Renal cortical epithelial cell (primary cell): ENCODE measurements around the gene CAPN15. TPM values are rescaled to one million over a fixed set of nuclear protein-coding genes. Genes with fewer than 3 reads are reported as not detected.
"Not testable (repeated sequence)": the region's sequence is repeated elsewhere in the genome, so short reads cannot be mapped to it uniquely, and the experiment has no call there.

Experiments used
- DNase-seq: peaks from one replicate; pipeline ENCODE4 v3.0.0-alpha.2; 2011; ENCODE audit warnings: low read depth
- total RNA-seq: library from RNA; depleted of rRNA; stranded (reverse); fragments of >200 nt; gene quantifications from 2 replicates; pipeline ENCODE4 v1.2.3, GENCODE V29; 2014

Gene CAPN15
- total RNA-seq, 1 donor from 2014 or later = 82.0 TPM

DNA sequence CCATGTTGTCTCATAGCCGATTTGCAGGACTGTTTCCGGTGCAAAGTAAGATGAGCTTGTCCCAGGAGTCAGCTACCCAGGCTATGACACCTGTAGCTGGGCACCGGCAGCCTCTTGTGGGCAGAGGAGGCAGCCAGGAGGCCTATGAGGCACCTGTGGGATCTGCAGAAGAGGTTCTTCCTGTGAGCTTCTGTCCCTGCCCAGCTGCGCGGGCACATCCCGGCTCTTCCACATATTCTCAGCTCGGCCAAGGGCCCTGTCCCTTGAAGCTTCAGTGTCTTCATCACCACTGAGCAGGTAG, 21.3 kb upstream of the CAPN15 start:
- no peak for DNase-seq

DNA sequence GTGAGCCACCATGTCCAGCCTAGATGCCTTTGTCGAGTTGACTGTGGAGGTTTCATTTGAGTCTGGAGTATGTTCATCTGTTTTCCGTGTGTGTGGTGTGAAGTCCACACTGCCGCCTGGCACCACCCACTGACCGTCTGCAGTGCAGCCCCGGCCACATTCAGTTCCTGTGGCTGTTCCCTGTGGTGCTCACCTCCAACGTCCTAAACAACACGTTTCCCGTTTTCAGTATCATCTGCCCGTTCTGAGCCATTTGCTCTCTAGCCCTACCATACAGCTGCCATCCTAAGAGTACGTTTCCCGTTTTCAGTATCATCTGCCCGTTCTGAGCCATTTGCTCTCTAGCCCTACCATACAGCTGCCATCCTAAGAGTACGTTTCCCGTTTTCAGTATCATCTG, 20.0 kb upstream of the CAPN15 start:
- DNase-seq = not testable (repeated sequence)

DNA sequence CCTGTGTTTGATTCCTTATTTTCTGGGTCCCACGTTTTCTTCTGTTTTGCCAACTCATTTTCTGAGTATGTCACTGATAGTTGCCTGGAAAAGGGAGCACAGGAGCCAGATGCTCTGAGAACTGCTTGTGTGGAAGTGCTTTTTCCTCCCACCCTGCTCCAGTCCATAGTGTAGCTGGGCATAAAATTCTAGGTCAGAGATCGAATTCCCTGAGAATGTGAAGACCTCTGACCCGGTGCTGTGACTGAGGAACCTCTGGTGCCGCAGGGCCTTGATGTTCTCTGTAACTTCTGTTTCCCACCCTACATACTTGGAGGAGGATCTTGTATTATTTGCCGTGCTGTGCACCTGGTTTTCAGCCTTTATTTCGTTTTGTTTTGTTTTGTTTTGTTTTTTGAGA, 19.5 kb upstream of the CAPN15 start:
- no peak for DNase-seq

DNA sequence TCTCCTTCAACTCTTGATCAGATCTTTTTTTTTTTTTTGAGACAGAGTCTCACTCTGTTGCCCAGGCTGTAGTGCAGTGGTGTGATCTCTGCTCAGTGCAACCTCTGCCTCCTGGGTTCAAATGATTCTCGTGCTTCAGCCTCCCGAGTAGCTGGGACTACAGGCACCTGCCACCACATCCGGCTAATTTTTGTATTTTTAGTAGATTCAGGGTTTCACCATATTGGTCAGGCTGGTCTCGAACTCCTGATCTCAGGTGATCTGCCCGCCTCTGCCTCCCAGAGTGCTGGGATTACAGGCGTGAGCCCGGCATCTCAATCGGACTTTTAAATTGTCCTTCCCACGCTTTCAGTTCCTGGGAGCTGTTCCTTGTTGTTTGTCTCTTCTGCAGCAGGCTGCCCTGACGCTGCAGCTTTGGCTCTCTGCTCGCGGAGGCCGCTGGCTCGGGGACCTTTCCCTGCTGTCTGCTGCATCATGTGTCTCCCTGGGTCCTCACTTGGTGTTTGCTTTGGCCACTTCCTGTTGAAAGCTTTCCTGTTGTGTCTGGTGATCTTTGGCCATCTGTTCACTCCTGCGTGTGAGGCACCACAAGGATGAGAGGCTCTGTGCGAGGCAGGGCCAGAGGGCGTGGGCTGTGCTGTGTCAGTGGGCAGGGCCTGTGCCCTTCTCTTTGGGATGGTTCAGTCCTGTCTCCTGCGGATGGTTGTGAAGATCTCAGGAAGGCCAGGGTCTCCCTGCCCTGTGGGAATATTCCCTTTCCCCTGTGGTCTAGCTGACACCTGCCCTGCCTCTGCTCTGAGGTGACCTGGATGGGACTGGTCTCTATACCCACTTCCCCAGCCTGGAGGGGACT, 18.4 kb upstream of the CAPN15 start:
- no peak for DNase-seq

DNA sequence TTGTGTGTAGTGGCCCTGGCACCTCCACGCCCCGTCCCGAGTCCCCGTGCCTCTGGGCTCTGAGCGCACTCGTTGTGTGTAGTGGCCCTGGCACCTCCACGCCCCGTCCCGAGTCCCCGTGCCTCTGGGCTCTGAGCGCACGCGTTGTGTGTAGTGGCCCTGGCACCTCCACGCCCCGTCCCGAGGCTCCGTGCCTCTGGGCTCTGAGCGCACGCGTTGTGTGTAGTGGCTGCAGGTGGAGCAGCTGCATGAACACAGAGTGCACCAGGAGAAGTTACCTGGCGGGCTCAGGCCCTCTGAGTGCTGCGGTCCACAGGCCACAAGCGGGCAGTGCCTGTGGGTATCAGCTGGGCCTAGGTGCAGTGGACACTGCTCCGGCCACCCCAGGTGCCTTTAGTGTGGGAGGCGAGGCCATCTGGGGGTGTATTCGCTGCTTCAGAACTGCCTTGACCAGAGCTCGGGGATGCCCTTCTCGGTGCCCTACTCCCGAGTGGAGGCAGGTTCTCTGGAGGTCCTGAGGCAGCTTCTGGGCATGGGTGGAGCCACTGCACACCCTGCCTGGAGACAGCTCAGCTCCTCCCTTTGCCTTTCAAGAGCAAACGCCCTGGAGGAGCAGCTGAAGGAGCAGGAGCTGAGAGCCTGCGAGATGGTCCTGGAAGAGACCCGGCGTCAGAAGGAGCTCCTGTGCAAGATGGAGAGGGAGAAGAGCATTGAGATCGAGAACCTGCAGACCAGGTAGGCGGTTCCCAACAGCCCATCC, 17.3 kb upstream of the CAPN15 start:
- no peak for DNase-seq

DNA sequence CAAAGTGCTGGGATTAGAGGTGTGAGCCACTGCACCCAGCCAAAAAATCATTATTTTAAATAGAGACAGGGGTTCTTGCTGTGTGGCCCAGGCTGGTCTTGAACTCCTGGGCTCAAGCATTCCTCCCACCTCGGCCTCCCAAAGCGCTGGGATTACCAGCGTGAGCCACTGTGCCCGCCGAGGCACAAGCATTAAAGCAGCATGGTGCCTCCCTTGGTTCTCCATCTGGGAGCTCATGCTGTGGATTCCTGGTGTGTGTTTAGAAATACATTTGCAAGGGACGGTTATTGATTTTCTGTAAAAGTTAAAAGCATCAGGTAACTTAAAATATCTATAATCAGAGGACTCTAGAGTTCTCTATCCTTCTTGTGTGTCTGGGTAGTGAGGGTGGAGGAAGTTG, 14.7 kb upstream of the CAPN15 start:
- no peak for DNase-seq

DNA sequence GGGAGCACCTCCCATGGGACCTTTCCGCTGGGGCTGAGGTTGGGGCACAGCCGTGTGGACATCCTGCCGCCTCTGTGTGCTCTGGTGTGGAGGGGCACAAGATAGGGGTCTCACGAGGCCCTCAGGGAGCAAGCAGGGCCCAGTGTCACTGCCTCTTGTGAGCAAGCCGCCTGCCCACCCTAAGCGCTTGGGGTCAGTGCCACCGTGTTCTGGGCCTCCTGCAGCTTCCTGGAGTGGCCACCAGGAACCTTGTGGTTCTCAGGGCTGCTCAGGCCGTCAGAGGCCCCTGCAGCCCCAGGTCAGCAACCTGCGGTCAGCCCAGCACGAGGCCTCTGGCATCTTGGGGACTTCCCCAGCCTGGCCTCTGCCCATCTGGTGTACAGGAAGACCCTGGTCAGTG, 13.6 kb upstream of the CAPN15 start:
- DNase-seq = no peak

DNA sequence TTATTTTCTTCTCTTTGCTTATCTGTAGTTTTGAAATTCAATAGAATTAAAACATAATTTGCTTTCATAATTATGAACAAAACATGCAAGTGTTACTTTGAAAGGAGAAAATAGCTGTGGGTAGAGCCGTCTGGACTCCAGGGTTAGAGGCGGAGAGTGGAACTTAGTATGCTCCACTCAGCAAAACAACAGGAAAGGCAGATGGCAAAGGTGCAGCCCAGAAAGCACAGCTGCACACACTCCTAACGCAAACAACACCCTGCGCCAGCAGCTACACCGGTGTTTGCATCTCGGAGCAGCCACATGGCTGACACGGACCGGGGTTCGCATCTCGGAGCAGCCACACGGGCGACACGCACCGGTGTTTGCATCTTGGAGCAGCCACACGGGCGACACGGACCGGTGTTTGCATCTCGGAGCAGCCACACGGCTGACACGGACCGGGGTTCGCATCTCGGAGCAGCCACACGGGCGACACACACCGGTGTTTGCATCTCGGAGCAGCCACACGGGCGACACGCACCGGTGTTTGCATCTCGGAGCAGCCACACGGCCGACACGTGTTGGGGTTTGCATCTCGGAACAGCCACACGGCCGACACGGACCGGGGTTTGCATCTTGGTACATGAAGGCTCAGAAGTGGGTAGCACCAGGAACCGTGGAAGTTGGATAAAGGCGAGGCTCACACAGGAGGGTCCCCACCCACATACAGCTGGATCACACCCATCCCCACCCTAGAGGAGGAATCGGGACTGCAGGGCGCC, 12.2 kb upstream of the CAPN15 start:
- no peak for DNase-seq

DNA sequence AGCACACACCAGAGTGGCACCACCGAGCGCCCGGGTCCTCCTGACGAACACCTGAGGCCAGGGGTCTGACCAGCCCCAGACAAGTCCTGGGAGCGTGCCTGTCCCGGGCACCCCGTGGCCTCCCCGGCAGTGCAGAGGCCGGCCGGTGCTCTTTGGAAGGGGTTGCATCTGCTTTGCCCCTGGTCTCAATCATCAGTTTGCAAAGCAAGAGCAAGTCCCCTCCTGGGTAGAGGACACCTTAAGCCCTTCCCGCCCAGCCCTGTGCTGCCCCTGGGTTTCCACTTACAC, 11.6 kb upstream of the CAPN15 start:
- no peak for DNase-seq

DNA sequence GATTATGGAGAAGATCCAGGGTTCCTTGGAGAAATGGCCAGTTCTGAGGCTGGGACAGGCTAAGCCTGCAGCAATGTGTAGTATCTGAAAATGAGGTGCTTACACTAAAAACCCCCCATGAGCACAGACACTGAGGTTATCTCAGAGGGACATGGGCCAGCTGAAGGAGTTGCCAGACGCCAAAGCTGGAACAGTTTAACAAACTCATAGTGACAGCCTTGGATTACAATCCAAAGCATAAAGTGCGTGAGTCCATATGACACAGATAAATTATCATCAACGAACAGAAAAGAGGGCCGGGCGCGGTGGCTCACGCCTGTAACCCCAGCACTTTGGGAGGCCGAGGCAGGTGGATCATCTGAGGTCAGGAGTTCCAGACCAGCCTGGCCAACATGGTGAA, 11.2 kb upstream of the CAPN15 start:
- no peak for DNase-seq

DNA sequence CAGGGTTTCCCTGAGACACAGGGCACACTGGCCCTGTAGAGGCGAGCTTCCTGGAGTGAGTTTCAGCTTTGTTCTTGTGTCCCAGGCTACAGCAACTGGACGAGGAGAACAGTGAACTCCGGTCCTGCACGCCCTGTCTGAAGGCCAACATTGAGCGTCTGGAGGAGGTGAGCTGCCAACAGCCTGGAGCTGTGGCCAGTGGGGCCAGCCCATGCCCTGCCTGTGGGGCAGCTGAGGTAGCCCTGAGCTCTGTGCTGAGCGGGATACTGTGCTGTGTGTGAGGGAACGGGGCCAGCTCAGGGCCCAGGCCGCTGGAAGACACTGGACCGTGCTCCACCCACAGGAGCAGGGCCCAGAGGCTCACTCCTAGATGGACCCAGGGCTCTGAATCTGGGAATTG, 8.7 kb upstream of the CAPN15 start:
- no peak for DNase-seq

DNA sequence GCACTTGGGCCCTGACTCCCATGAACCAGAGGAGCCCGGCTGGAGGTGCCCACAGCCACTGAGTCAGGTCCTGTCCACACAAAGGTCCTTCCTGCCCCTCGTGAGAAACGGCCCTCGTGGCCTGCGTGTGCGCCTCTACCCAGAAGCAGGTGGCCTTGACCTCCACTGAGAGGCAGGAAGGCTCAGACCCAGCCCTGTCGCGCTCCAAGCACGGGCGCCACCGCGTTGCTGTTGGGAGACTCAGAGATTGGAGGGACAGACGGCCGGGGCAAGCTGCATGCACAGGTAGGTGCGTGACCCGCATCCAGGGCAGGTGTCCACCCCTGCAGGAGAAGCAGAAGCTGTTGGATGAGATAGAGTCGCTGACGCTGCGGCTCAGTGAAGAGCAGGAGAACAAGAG, 8.1 kb upstream of the CAPN15 start:
- DNase-seq = no peak

DNA sequence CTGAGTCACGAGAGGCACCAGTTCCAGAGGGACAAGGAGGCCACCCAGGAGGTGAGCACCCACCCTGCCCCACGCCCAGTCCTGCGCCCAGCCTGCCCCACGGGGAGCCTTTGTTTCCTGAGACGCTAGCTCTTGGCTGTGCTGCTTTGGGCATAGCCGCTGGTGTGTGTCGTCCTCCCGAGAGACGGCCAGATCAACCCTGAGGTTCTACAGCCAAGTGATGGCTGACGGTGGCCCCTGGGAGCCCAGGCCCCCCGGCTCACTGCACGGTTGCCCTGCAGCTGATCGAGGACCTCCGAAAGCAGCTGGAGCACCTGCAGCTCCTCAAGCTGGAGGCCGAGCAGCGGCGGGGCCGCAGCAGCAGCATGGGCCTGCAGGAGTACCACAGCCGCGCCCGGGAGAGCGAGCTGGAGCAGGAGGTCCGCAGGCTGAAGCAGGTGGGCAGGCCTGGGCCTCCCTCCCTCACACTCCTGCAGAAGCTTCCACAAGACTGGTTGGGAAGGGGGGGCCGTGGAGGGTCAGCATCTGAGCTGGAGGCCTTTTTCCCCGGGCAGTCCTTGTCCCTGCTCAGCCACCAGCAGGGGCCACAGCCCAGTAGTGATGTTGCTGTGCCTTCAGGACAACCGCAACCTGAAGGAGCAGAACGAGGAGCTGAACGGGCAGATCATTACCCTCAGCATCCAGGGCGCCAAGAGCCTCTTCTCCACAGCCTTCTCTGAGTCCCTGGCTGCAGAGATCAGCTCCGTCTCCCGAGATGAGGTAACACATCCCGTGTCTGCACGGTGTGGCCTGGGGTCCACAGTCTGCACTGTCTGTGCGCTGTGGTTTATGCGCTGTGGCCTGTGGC, 7.4 kb upstream of the CAPN15 start:
- no peak for DNase-seq

DNA sequence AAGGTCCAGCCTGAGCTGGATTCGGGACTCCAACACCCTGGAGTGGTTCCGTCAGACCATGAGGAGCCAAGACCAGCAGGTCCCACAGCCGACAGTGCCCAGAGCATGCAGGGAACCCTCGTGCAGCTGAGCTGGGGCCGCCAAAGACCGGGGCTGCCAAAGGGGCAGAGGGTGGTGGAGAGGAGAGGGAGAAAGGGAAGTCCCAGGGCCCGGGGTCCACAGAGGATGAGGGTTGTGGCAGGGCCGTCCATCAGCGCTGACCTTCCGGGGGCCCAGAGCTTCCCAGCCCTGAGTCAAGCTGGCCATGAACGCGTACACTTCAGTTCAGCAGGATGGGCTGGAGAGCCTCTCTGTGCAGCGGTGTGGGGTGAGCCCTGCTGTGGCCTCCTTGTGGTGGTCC, 6.7 kb upstream of the CAPN15 start:
- DNase-seq = no peak

DNA sequence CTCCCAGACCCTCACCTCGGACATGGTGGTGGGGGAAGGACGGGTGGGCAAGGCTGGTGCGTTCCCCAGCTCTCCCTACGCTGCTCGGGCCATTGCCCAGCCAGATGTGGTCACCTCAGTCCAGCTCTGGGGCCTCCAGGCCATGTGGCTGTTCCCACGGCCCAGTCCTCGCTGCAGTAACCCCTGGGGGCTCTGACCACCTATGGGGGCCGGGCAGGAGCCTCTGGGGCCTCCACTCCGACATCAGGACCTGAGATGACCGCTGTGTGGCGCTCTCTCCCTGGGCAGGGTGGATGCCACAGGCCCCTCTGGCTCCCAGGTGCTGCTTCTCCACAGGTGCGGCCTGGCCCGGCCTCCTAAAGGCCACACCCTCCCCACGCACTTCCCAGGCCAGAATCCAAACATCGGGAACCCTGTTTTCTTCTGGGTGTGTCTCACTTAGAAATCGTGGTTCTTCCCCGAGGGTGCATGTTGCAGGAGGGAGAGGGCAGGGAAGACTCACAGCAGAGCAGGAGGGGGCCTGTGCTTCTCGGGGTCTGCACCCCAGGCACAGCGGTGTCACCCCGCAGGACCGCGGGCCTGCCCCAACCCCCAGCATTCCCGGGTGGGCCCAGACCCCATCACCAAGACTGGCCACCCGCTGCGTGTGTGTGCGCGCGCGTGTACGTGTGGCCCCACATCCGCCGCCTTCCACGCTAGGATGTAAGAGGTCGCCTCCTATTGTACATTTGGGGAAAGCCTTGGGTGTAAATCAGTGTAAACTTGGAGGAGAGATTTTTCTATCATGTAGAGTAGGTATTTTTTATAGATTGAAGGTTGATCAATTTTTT, 5.9 kb upstream of the CAPN15 start:
- no peak for DNase-seq

DNA sequence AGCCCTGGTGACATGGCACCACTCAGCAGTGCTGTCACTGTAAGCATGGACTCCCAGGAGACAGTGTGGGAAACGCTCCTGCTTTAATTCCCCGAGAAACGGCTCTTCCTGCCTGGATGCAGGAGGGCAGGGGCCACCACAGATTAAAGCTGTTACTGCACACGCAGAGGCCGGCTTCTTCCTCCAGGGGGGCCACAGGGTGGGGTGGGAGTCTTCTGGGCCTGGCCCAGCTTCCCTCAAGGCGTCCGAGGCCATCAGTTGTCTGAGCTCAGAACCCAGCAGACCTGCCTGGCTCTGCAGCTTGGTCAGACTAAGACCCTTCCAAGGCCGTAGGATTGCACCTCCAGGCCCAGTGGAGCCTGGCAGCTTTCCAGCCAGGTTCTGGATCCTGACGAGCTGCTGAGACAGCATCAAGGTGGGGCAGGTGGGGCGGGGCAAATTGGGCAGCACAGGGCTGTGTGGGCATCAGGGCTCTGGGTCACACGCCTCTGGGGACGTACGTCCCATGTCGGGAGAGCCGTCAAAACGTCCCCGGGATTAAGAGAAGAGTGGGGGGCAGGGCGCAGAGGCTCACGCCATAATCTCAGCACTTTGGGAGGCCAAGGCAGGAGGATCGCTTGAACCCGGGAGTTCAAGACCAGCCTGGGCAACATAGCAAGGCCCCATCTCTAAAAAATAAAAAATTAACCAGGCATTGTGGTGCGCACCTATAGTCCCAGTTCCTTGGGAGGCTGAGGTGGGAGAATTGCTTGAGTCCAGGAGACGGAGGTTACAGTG, 5.0 kb upstream of the CAPN15 start:
- no peak for DNase-seq

DNA sequence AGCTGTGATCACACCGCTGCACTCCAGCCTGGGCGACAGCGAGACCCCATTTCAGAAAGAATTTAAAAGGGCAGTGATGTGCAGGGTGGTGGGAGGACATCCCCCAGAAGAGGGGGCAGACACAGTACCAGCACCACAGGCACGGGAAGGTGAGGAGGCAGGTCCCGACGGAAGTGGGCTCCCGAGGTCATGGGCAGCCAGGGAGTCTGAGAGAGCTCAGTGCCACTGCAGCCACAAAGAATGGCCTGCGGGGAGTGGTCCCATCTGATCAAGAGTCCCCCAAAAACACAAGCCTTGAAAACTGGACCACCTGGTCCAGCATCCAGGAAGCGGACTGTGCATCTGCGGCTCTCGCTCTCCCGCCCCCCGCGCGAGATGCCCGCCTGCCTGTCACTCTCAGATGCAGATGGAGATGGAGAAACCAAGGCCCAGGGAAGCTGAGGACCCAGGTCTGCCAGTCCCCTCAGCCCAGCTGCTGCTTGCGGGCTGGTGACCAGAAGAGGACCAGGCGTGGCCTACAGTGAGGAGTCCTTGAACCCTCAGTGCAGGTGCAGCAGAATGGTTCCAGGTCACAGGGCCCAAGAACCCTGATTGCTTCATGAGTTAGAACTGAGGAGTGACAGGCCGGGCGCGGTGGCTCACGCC, 4.3 kb upstream of the CAPN15 start:
- no peak for DNase-seq

DNA sequence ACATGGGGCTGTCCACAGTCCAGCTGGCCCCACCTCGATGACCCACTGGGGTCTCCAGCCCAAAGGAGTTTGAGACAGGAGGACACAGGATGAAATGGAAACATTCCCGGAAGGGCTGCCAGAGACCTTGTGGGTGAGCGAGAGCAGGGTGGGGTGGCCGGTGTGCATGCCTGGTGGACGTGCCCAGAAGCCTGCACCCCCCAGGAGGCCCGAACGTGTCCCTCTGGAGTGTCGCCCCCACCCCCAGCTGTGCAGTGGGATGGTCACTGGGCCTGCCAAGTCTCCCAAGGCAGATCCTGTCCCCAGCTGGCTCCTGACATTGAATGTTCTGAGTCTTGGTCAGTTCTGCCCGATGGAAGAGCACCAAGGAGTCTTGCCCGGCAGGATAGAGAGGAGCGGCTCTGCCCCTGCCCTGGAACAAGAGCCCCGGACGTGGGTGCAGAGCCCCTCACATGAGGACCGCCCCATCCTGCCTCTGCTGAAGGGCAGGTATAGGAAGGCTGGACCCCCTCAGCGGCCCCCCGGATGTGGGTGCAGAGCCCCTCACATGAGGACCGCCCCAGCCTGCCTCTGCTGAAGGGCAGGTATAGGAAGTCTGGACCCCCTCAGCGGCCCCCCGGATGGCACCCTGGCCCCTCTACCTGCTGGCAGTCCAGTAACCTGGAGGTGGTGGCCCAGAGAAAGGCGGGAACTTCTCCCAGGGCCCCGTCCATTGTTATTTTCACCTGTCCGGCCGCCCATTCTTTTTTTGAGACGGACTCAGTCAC, 3.1 kb upstream of the CAPN15 start:
- DNase-seq = no peak

DNA sequence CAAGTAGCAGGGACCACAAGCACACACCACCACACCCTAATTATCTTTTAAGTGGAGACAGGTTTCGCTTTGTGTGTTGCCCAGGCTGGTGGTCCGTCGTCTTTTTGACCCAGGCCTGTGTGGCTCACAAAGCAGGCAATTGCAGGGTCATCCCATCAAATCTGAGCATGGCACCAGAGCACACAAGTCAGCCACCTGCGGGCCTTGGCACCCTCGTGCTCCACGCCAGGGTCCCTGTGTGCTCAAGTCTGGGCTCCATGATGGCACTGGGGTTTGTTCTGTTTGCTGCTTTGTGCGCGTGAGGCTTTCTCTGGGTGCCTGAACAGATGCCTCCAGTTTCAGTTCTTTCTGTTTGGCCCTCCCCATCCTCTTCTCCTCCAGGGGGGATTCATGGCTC, 2.4 kb upstream of the CAPN15 start:
- DNase-seq = no peak
